ENCODE data around the gene CAMK2D.
"Not testable (repeated sequence)": the region's sequence is repeated elsewhere in the genome, so short reads cannot be mapped to it uniquely, and the experiment has no call there.

Gene CAMK2D

GRCh38 chr4:113732967-113733527 lies 28.5 kb downstream of the CAMK2D start:
- DNase-seq (ENCODE audit: low read depth, low spot score) = no peak

GRCh38 chr4:113730467-113731216 lies 30.9 kb downstream of the CAMK2D start:
- no peak for DNase-seq (ENCODE audit: low read depth, low spot score)

GRCh38 chr4:113727802-113728201 lies 33.7 kb downstream of the CAMK2D start:
- no peak for DNase-seq (ENCODE audit: low read depth, low spot score)

GRCh38 chr4:113725963-113726362 lies 35.6 kb downstream of the CAMK2D start:
- no peak for DNase-seq (ENCODE audit: low read depth, low spot score)

GRCh38 chr4:113718252-113718651 lies 43.3 kb downstream of the CAMK2D start:
- DNase-seq (ENCODE audit: low read depth, low spot score) = no peak

GRCh38 chr4:113711883-113712662 lies 49.5 kb downstream of the CAMK2D start:
- no peak for DNase-seq (ENCODE audit: low read depth, low spot score)

- no peak for DNase-seq (ENCODE audit: low read depth, low spot score)
Measured at GRCh38 chr4:113708250-113708649, 53.3 kb downstream of the CAMK2D start.

- DNase-seq (ENCODE audit: low read depth, low spot score) = no peak
Measured at GRCh38 chr4:113707048-113707447, 54.5 kb downstream of the CAMK2D start.

- DNase-seq (ENCODE audit: low read depth, low spot score) = peak; percentile 27
Measured at GRCh38 chr4:113705097-113705496, 56.4 kb downstream of the CAMK2D start.

- DNase-seq (ENCODE audit: low read depth, low spot score) = not testable (repeated sequence)
Measured at GRCh38 chr4:113702596-113702995, 58.9 kb downstream of the CAMK2D start.

- DNase-seq (ENCODE audit: low read depth, low spot score) = no peak
Measured at GRCh38 chr4:113701169-113701568, 60.4 kb downstream of the CAMK2D start.

GRCh38 chr4:113700602-113701150 lies 60.9 kb downstream of the CAMK2D start:
- no peak for DNase-seq (ENCODE audit: low read depth, low spot score)

GRCh38 chr4:113699772-113700171 lies 61.8 kb downstream of the CAMK2D start:
- DNase-seq (ENCODE audit: low read depth, low spot score) = no peak

GRCh38 chr4:113697429-113697828 lies 64.1 kb downstream of the CAMK2D start:
- DNase-seq (ENCODE audit: low read depth, low spot score) = no peak

- no peak for DNase-seq (ENCODE audit: low read depth, low spot score)
Measured at GRCh38 chr4:113695328-113696169, 66.0 kb downstream of the CAMK2D start.

GRCh38 chr4:113694008-113694407 lies 67.5 kb downstream of the CAMK2D start:
- DNase-seq (ENCODE audit: low read depth, low spot score) = no peak

- DNase-seq (ENCODE audit: low read depth, low spot score) = no peak
Measured at GRCh38 chr4:113692809-113693411, 68.6 kb downstream of the CAMK2D start.

- no peak for DNase-seq (ENCODE audit: low read depth, low spot score)
Measured at GRCh38 chr4:113691676-113692075, 69.9 kb downstream of the CAMK2D start.

- no peak for DNase-seq (ENCODE audit: low read depth, low spot score)
Measured at GRCh38 chr4:113689394-113689793, 72.1 kb downstream of the CAMK2D start.

GRCh38 chr4:113687067-113687718 lies 74.3 kb downstream of the CAMK2D start:
- DNase-seq (ENCODE audit: low read depth, low spot score) = no peak

All from ELF-1 (cell line).